Panc1 (cell line): ENCODE data around the gene TRIM29. TPM values are rescaled to one million over a fixed set of nuclear protein-coding genes. Genes with fewer than 3 reads are reported as not detected.

Source experiments
- ATAC-seq: fragments of 200-7000 bp; cut with Tn5 transposase; 2 replicates; pipeline ENCODE4 v1.9.1; 2020; ENCODE audit warnings: mild to moderate bottlenecking, moderate library complexity
- BruUV-seq: library from RNA; stranded (reverse); fragments of 400-500 nt; replicated peaks from 2 replicates; lab custom pipeline; 2021; lab: Mats Ljungman, UMichigan
- CTCF ChIA-PET: fragments of 300-600 bp; sonication (Branson Sonifier 250); formaldehyde crosslinking; loops from one replicate; lab custom pipeline; 2022; ENCODE audit warnings: antibody characterized with exemption; lab: Charles Lee
- POLR2A ChIA-PET: fragments of 300-600 bp; sonication (Branson Sonifier 250); formaldehyde crosslinking; loops from one replicate; lab custom pipeline; 2022; ENCODE audit warnings: antibody characterized with exemption; lab: Charles Lee
- DNase-seq: peaks from one replicate; pipeline ENCODE4 v3.0.0-alpha.2; 2010; ENCODE audit warnings: low read depth, low spot score
- H3K27ac ChIP-seq: 2 replicates; pipeline ENCODE4 v1.5.1; 2011; ENCODE audit warnings: mild to moderate bottlenecking, low read length, inconsistent platforms
- H3K27me3 ChIP-seq: fragments of 200-500 bp; sonication (Bioruptor generic); 2 replicates; pipeline ENCODE4 v1.6.0; 2014; ENCODE audit warnings: low read length, inconsistent platforms; ENCODE audit not compliant: control insufficient read depth, insufficient read depth
- H3K36me3 ChIP-seq: fragments of 200-500 bp; sonication (Bioruptor generic); 2 replicates; pipeline ENCODE4 v1.5.1; 2014; ENCODE audit warnings: inconsistent platforms, mild to moderate bottlenecking, low read length, moderate library complexity; ENCODE audit not compliant: control insufficient read depth, insufficient read depth
- H3K4me1 ChIP-seq: 2 replicates; pipeline ENCODE4 v1.5.1; 2011; ENCODE audit warnings: inconsistent platforms, mild to moderate bottlenecking, low read length, moderate library complexity; ENCODE audit not compliant: control insufficient read depth, insufficient read depth
- H3K4me3 ChIP-seq, 2 experiments: 2 replicates each; pipeline ENCODE4 v1.5.1; 2011 to 2012; ENCODE audit warnings: low read depth in 2 of 2, low read length in 2 of 2, mild to moderate bottlenecking in 2 of 2, inconsistent platforms in 1 of 2, moderate library complexity in 1 of 2
- H3K9me3 ChIP-seq: fragments of 200-500 bp; sonication (Bioruptor generic); 2 replicates; pipeline ENCODE4 v1.5.1; 2014; ENCODE audit warnings: low read depth, mild to moderate bottlenecking, inconsistent platforms, low read length, moderate library complexity; ENCODE audit not compliant: control insufficient read depth, insufficient read depth
- POLR2AphosphoS5 ChIP-seq: IDR thresholded peaks from 2 replicates; pipeline ENCODE4 v1.6.1; 2012; ENCODE audit warnings: mild to moderate bottlenecking, low read depth, low read length, moderate library complexity
- SIN3A ChIP-seq: IDR thresholded peaks from 2 replicates; pipeline ENCODE4 v1.6.1; 2012; ENCODE audit warnings: low read depth, mild to moderate bottlenecking, low read length, moderate library complexity, borderline replicate concordance; ENCODE audit not compliant: insufficient read depth
- TCF7L2 ChIP-seq: IDR thresholded peaks from 2 replicates; pipeline ENCODE4 v1.6.1; 2011; ENCODE audit warnings: mild to moderate bottlenecking, low read depth, low read length, inconsistent platforms
- in situ Hi-C: cut with HindIII; loops from 2 replicates; pipeline ENCODE4 v1.10.0; 2016; ENCODE audit warnings: low sequenced_read_pairs, low pct_unique_long_range_greater_than_20kb
- intact Hi-C: fragments of 100-400 bp; cut with micrococcal nuclease; formaldehyde crosslinking; loops from one replicate; pipeline ENCODE4 v1.10.0; 2022; ENCODE audit not compliant: unreplicated experiment
- total RNA-seq: library from RNA; stranded (reverse); gene quantifications from one replicate; pipeline ENCODE4 v1.2.1, GENCODE V29; 2021; ENCODE audit not compliant: unreplicated experiment
- TF ChIP-seq, protein P1 (sequence below), 2 experiments: IDR thresholded peaks; 2 replicates each; pipeline ENCODE4 v1.6.1; 2011 to 2012; ENCODE audit warnings: low read depth in 2 of 2, control low read depth in 1 of 2, low read length in 1 of 2, mild to moderate bottlenecking in 1 of 2, moderate library complexity in 1 of 2; ENCODE audit not compliant: insufficient read depth in 1 of 2
- TF ChIP-seq, protein P2 (sequence below): fragments of 450-650 bp; IDR thresholded peaks from 2 replicates; pipeline ENCODE4 v1.5.1; 2017; ENCODE audit warnings: mild to moderate bottlenecking

The TRIM29 gene
- total RNA-seq, 1 experiment from 2014 or later = 0.64 TPM

DNA sequence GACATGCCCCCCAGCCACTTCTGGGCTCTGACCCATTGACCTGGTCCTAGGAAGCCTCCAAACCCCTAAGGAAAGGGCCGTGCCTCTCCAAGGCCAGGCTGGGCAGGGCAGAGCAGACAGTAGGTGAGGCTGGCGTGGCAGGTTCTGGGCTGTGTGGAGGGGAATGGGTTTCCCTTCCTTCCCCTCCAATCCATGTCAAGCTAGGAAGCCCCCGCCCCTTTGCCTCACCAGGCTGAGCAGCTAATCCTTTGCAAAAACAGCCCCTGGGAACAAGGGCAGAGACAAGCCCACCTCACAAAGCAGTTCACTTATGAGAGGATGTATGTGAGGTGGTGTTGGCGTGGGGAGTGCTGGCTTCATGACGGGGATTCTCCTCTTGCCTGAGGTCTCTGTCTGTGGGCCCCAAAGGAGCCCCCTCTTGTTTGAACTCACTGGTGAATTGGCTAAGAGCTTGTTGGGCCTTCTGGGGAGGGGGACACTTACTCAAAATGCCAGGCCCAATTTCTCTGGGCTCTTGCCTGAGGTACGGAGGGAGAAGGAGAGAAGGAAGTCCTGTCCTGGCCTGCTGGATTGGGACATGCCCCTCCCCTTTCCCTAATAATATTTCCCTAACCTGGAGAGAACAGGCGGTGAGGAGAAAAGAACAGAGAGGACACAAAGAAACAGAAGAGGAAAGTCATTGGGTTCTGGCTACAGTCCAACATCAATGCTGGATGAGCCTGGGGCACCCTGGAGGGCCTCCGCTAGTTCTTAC, 1.6 kb upstream of the TRIM29 start:
- no peaks in the 10 kb centered on the region for H3K9me3 ChIP-seq
- H3K4me3 ChIP-seq = no peak overlapping the region
- no TSS peak for BruUV-seq
- ChIA-PET POLR2A (no interaction called here), CTCF (no interaction called here)
- no peak overlapping the region for H3K27ac ChIP-seq
- H3K36me3 ChIP-seq = no peaks in the 10 kb centered on the region
- TF ChIP-seq POLR2AphosphoS5 (no peak), TCF7L2 (no peak), SIN3A (no peak)
- TF ChIP-seq, protein P1, sequence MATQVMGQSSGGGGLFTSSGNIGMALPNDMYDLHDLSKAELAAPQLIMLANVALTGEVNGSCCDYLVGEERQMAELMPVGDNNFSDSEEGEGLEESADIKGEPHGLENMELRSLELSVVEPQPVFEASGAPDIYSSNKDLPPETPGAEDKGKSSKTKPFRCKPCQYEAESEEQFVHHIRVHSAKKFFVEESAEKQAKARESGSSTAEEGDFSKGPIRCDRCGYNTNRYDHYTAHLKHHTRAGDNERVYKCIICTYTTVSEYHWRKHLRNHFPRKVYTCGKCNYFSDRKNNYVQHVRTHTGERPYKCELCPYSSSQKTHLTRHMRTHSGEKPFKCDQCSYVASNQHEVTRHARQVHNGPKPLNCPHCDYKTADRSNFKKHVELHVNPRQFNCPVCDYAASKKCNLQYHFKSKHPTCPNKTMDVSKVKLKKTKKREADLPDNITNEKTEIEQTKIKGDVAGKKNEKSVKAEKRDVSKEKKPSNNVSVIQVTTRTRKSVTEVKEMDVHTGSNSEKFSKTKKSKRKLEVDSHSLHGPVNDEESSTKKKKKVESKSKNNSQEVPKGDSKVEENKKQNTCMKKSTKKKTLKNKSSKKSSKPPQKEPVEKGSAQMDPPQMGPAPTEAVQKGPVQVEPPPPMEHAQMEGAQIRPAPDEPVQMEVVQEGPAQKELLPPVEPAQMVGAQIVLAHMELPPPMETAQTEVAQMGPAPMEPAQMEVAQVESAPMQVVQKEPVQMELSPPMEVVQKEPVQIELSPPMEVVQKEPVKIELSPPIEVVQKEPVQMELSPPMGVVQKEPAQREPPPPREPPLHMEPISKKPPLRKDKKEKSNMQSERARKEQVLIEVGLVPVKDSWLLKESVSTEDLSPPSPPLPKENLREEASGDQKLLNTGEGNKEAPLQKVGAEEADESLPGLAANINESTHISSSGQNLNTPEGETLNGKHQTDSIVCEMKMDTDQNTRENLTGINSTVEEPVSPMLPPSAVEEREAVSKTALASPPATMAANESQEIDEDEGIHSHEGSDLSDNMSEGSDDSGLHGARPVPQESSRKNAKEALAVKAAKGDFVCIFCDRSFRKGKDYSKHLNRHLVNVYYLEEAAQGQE (IDR thresholded peaks at IDR 0.05; ENCODE audit: insufficient read depth in 1 of 2, low read depth in 2 of 2, low read length in 1 of 2) = no peak
- TF ChIP-seq, protein P2, sequence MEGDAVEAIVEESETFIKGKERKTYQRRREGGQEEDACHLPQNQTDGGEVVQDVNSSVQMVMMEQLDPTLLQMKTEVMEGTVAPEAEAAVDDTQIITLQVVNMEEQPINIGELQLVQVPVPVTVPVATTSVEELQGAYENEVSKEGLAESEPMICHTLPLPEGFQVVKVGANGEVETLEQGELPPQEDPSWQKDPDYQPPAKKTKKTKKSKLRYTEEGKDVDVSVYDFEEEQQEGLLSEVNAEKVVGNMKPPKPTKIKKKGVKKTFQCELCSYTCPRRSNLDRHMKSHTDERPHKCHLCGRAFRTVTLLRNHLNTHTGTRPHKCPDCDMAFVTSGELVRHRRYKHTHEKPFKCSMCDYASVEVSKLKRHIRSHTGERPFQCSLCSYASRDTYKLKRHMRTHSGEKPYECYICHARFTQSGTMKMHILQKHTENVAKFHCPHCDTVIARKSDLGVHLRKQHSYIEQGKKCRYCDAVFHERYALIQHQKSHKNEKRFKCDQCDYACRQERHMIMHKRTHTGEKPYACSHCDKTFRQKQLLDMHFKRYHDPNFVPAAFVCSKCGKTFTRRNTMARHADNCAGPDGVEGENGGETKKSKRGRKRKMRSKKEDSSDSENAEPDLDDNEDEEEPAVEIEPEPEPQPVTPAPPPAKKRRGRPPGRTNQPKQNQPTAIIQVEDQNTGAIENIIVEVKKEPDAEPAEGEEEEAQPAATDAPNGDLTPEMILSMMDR = no peak
- DNase-seq = no peak
- no peaks in the 10 kb centered on the region for H3K4me1 ChIP-seq
- in situ Hi-C loops (no loop called here), intact Hi-C loops (no loop called here)
- ATAC-seq = no peak
- H3K27me3 ChIP-seq = peaks cover 25% of the 10 kb centered on the region

DNA sequence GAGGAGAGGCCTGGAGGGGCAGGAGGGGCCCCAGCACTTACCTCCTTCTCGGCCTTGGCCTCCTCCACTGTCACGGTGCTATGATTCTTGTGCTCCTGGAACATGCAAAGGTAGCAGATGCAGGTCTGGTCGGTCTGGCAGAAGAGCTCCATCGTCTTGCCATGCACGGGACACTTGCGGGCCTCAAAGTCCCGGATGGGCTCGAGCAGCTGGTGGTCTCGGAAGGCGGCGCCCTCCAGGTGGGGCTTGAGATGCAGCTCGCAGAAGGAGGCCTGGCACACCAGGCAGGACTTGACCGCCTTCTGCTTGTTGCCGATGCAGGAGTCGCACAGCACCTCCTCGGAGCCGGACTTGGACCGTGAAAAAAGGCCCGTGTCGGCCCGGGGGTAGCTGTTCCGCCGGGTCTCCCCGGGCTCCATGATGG, 714 bp downstream of the TRIM29 start:
- intact Hi-C loops (no loop called here), in situ Hi-C loops (no loop called here)
- Histone ChIP-seq H3K36me3 (no peaks in the 10 kb centered on the region), H3K27me3 (peaks cover 16% of the 10 kb centered on the region), H3K4me3 (no peak overlapping the region), H3K9me3 (no peaks in the 10 kb centered on the region), H3K4me1 (no peaks in the 10 kb centered on the region), H3K27ac (no peak overlapping the region)
- ATAC-seq = no peak
- DNase-seq = no peak
- CTCF ChIA-PET = no interaction called here
- POLR2A ChIA-PET = no interaction called here
- TF ChIP-seq POLR2AphosphoS5 (no peak), TCF7L2 (no peak), SIN3A (no peak)
- TF ChIP-seq, protein P1 (IDR thresholded peaks at IDR 0.05; ENCODE audit: insufficient read depth in 1 of 2, low read depth in 2 of 2, low read length in 1 of 2) = no peak
- TF ChIP-seq, protein P2 = no peak
- no TSS peak for BruUV-seq
